Measurements from ENCODE around the gene CLIP4. TPM values are rescaled to one million over a fixed set of nuclear protein-coding genes. Genes with fewer than 3 reads are reported as not detected.

CLIP4 gene
- total RNA-seq, 3 donors from 2014 or later (not counting 1 experiment from before 2014, with no cell fraction given) = 56.8 to 88.0 (median 72.6) TPM

GRCh38 chr2:29072251-29072650, 43.0 kb upstream of the CLIP4 start:
- H3K27ac ChIP-seq (ENCODE audit: low read length) = no peak overlapping the region
- Mint-ChIP-seq H3K27ac (no peak overlapping the region), H3K4me1 (no peaks in the 10 kb centered on the region), H3K27me3 (ENCODE audit: low read depth in 2 of 2) (no peaks in the 10 kb centered on the region), H3K36me3 (no peaks in the 10 kb centered on the region), H3K9me3 (no peaks in the 10 kb centered on the region), H3K4me3 (no peak overlapping the region)
- WGBS (ENCODE audit: insufficient coverage) = 88% methylated on average over 8 of the region's 8 CpGs
- H3K4me3 ChIP-seq (ENCODE audit: low read length) = no peak overlapping the region
- no peaks in the 10 kb centered on the region for H3K27me3 ChIP-seq (ENCODE audit: control insufficient read depth, insufficient read depth, low read length)
- no peaks in the 10 kb centered on the region for H3K4me1 ChIP-seq (ENCODE audit: control insufficient read depth, insufficient read depth, low read length)
- DNase-seq = no peak
- H3K9me3 ChIP-seq (ENCODE audit: control insufficient read depth, insufficient read depth, low read length) = no peaks in the 10 kb centered on the region
- TF ChIP-seq, protein P1, sequence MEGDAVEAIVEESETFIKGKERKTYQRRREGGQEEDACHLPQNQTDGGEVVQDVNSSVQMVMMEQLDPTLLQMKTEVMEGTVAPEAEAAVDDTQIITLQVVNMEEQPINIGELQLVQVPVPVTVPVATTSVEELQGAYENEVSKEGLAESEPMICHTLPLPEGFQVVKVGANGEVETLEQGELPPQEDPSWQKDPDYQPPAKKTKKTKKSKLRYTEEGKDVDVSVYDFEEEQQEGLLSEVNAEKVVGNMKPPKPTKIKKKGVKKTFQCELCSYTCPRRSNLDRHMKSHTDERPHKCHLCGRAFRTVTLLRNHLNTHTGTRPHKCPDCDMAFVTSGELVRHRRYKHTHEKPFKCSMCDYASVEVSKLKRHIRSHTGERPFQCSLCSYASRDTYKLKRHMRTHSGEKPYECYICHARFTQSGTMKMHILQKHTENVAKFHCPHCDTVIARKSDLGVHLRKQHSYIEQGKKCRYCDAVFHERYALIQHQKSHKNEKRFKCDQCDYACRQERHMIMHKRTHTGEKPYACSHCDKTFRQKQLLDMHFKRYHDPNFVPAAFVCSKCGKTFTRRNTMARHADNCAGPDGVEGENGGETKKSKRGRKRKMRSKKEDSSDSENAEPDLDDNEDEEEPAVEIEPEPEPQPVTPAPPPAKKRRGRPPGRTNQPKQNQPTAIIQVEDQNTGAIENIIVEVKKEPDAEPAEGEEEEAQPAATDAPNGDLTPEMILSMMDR (IDR thresholded peaks at IDR 0.05) = no peak
- intact Hi-C loops (cut with micrococcal nuclease) = no loop called here
- no peaks in the 10 kb centered on the region for H3K36me3 ChIP-seq (ENCODE audit: control insufficient read depth, insufficient read depth, low read length)
- no peak for ATAC-seq

GRCh38 chr2:29072971-29073725, 42.1 kb upstream of the CLIP4 start:
- H3K27me3 ChIP-seq (ENCODE audit: control insufficient read depth, insufficient read depth, low read length) = no peaks in the 10 kb centered on the region
- H3K4me1 ChIP-seq (ENCODE audit: control insufficient read depth, insufficient read depth, low read length) = no peaks in the 10 kb centered on the region
- intact Hi-C loops (cut with micrococcal nuclease) = no loop called here
- no peaks in the 10 kb centered on the region for H3K9me3 ChIP-seq (ENCODE audit: control insufficient read depth, insufficient read depth, low read length)
- DNase-seq (no peak), ATAC-seq (no peak)
- WGBS (ENCODE audit: insufficient coverage) = 88% methylated on average over 12 of the region's 12 CpGs
- no peaks in the 10 kb centered on the region for H3K36me3 Mint-ChIP-seq
- no peaks in the 10 kb centered on the region for H3K4me1 Mint-ChIP-seq
- H3K9me3 Mint-ChIP-seq = no peaks in the 10 kb centered on the region
- H3K4me3 ChIP-seq (ENCODE audit: low read length) = no peak overlapping the region
- H3K36me3 ChIP-seq (ENCODE audit: control insufficient read depth, insufficient read depth, low read length) = no peaks in the 10 kb centered on the region
- no peak overlapping the region for H3K27ac ChIP-seq (ENCODE audit: low read length)
- TF ChIP-seq, protein P1 (IDR thresholded peaks at IDR 0.05) = no peak
- no peak overlapping the region for H3K4me3 Mint-ChIP-seq
- no peaks in the 10 kb centered on the region for H3K27me3 Mint-ChIP-seq (ENCODE audit: low read depth in 2 of 2)
- no peak overlapping the region for H3K27ac Mint-ChIP-seq

- H3K27me3 ChIP-seq (ENCODE audit: control insufficient read depth, insufficient read depth, low read length) = no peaks in the 10 kb centered on the region
- Mint-ChIP-seq H3K27me3 (ENCODE audit: low read depth in 2 of 2) (no peaks in the 10 kb centered on the region), H3K4me3 (no peak overlapping the region), H3K36me3 (no peaks in the 10 kb centered on the region), H3K9me3 (no peaks in the 10 kb centered on the region), H3K27ac (no peak overlapping the region), H3K4me1 (no peaks in the 10 kb centered on the region)
- no peaks in the 10 kb centered on the region for H3K4me1 ChIP-seq (ENCODE audit: control insufficient read depth, insufficient read depth, low read length)
- intact Hi-C loops (cut with micrococcal nuclease) = no loop called here
- no peak overlapping the region for H3K4me3 ChIP-seq (ENCODE audit: low read length)
- H3K9me3 ChIP-seq (ENCODE audit: control insufficient read depth, insufficient read depth, low read length) = no peaks in the 10 kb centered on the region
- ATAC-seq = no peak
- no peaks in the 10 kb centered on the region for H3K36me3 ChIP-seq (ENCODE audit: control insufficient read depth, insufficient read depth, low read length)
- TF ChIP-seq, protein P1 (IDR thresholded peaks at IDR 0.05) = no peak
- 65% methylated on average over 4 of the region's 4 CpGs for whole genome bisulfite sequencing (ENCODE audit: insufficient coverage)
- no peak overlapping the region for H3K27ac ChIP-seq (ENCODE audit: low read length)
- no peak for DNase-seq
Observed at GRCh38 chr2:29073933-29074332, 41.3 kb upstream of the CLIP4 start.

GRCh38 chr2:29074411-29074810, 40.8 kb upstream of the CLIP4 start, which contains the start of gene PCARE:
TSS of gene PCARE (minus strand) at chr2:29074523. CDS start at chr2:29074261, 262 bp downstream.
- intact Hi-C loops (cut with micrococcal nuclease) = no loop called here
- H3K4me1 Mint-ChIP-seq = no peaks in the 10 kb centered on the region
- no peak within 1 kb of the TSS for H3K27ac Mint-ChIP-seq
- no peaks in the 10 kb centered on the region for H3K36me3 Mint-ChIP-seq
- Histone ChIP-seq H3K4me1 (ENCODE audit: control insufficient read depth, insufficient read depth, low read length) (no peaks in the 10 kb centered on the region), H3K27ac (ENCODE audit: low read length) (no peak within 1 kb of the TSS), H3K36me3 (ENCODE audit: control insufficient read depth, insufficient read depth, low read length) (no peaks in the 10 kb centered on the region), H3K27me3 (ENCODE audit: control insufficient read depth, insufficient read depth, low read length) (no peaks in the 10 kb centered on the region), H3K4me3 (ENCODE audit: low read length) (no peak within 1 kb of the TSS), H3K9me3 (ENCODE audit: control insufficient read depth, insufficient read depth, low read length) (no peaks in the 10 kb centered on the region)
- H3K4me3 Mint-ChIP-seq = no peak within 1 kb of the TSS
- TF ChIP-seq, protein P1 (IDR thresholded peaks at IDR 0.05) = no peak
- no peaks in the 10 kb centered on the region for H3K27me3 Mint-ChIP-seq (ENCODE audit: low read depth in 2 of 2)
- 95% methylated on average over 8 of the region's 8 CpGs for WGBS (ENCODE audit: insufficient coverage)
- ATAC-seq (no peak), DNase-seq (no peak)
- no peaks in the 10 kb centered on the region for H3K9me3 Mint-ChIP-seq
